Ovary (tissue), 9 donors: ENCODE results near the gene CLIC1. TPM values are rescaled to one million over a fixed set of nuclear protein-coding genes. Genes with fewer than 3 reads are reported as not detected.

Experiments used
- DNase-seq, 5 donors: peaks; one replicate each; pipeline ENCODE4 v3.0.0-alpha.2; 2019 to 2020
- H3K27ac ChIP-seq, 2 donors: fragments of 200-600 bp; one replicate each; pipeline versions ENCODE4 v1.5.1 to v1.8.0; 2019 to 2022
- H3K27me3 ChIP-seq: fragments of 200-600 bp; one replicate; pipeline ENCODE4 v1.8.0; 2022
- H3K36me3 ChIP-seq: fragments of 200-600 bp; sonication (generic); one replicate; pipeline ENCODE4 v1.5.1; 2019
- H3K4me1 ChIP-seq: one replicate; pipeline ENCODE4 v1.8.1; 2013; ENCODE audit warnings: mild to moderate bottlenecking, moderate library complexity; ENCODE audit not compliant: insufficient read depth
- H3K4me3 ChIP-seq: fragments of 200-600 bp; sonication (generic); one replicate; pipeline ENCODE4 v1.5.1; 2017
- H3K9me3 ChIP-seq, 2 donors: fragments of 200-600 bp in 1 of 2; sonication (generic) in 1 of 2; one replicate each; pipeline versions ENCODE4 v1.5.1 to v1.8.1; 2013 to 2019; ENCODE audit warnings: mild to moderate bottlenecking in 1 of 2, moderate library complexity in 1 of 2
- EP300 ChIP-seq: sonication (generic); formaldehyde crosslinking; IDR thresholded peaks from one replicate; pipeline ENCODE4 v1.6.1; 2017; ENCODE audit warnings: antibody characterized with exemption
- POLR2A ChIP-seq: fragments of 450-650 bp; IDR thresholded peaks from one replicate; pipeline ENCODE4 v1.6.1; 2017; ENCODE audit warnings: antibody characterized with exemption, mild to moderate bottlenecking, moderate library complexity
- WGBS, 3 donors: extraction: QIAGEN DNeasy Blood & Tissue Kit in 1 of 3; methylation state at CpG; one replicate each; pipeline versions ENCODE4 v1.1.5 to v1.1.7; 2013 to 2017; 5-methylcytosine and 5-hydroxymethylcytosine counted together
- intact Hi-C, 4 donors: fragments of 100-400 bp; cut with DNase I; formaldehyde crosslinking; loops; one replicate each; pipeline versions ENCODE4 v1.11.0 to v1.15.1; 2022 to 2023
- polyA plus RNA-seq, 2 donors: library from polyadenylated mRNA; stranded (reverse); fragments of 200-250 nt in 1 of 2; fragments of 350-450 nt in 1 of 2; fragmentation: Illumina TruSeq in 1 of 2; extraction: RNeasy Lipid Tissue Mini Kit (QIAGEN cat#74804) in 1 of 2; gene quantifications; one replicate each; pipeline ENCODE4 v1.2.3, GENCODE V29; 2013 to 2014
- total RNA-seq, 7 donors: library from RNA; depleted of rRNA in 2 of 7; stranded (reverse); fragments of >200 nt in 2 of 7; fragmentation: NEBNext Ultra II Directional in 3 of 7; extraction: Animal tissue kit (Norgen Biotek cat#: 25700) in 3 of 7; gene quantifications; one replicate each; pipeline versions ENCODE4 v1.1.0 to v1.2.4, GENCODE V29; 2016 to 2023
- TF ChIP-seq, protein P1 (sequence below), 3 donors: fragments of 450-650 bp in 2 of 3; fragments of 200-600 bp in 1 of 3; IDR thresholded peaks; one replicate each; pipeline versions ENCODE4 v1.5.1 to v1.8.0; 2016 to 2022; ENCODE audit warnings: antibody characterized with exemption in 3 of 3, mild to moderate bottlenecking in 1 of 3
- donor health status: DM: no; HTN: no; CAD: no; lungs with moderate emphysema.
- donor health status: DM: no; HTN: no; CAD: no.
- donor health status: Bipolar disorder and iron deficiency.
- donor health status: DM: yes; HTN: yes; CAD: no.
- donor health status: DM: no; HTN: no; CAD: no.
- donor health status: DM: yes; HTN: yes; CAD: no.

CLIC1 gene
- total and polyA plus RNA-seq, 9 donors, result 128 to 473 (median 185) TPM

- H3K27ac ChIP-seq, result no peak overlapping the region
- no peak overlapping the region for H3K4me3 ChIP-seq
- no peaks in the 10 kb centered on the region for H3K4me1 ChIP-seq
- TF ChIP-seq EP300 (no peak), POLR2A (no peak)
- TF ChIP-seq, protein P1, sequence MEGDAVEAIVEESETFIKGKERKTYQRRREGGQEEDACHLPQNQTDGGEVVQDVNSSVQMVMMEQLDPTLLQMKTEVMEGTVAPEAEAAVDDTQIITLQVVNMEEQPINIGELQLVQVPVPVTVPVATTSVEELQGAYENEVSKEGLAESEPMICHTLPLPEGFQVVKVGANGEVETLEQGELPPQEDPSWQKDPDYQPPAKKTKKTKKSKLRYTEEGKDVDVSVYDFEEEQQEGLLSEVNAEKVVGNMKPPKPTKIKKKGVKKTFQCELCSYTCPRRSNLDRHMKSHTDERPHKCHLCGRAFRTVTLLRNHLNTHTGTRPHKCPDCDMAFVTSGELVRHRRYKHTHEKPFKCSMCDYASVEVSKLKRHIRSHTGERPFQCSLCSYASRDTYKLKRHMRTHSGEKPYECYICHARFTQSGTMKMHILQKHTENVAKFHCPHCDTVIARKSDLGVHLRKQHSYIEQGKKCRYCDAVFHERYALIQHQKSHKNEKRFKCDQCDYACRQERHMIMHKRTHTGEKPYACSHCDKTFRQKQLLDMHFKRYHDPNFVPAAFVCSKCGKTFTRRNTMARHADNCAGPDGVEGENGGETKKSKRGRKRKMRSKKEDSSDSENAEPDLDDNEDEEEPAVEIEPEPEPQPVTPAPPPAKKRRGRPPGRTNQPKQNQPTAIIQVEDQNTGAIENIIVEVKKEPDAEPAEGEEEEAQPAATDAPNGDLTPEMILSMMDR (IDR thresholded peaks at IDR 0.05), result no peak
- H3K36me3 ChIP-seq, result no peaks in the 10 kb centered on the region
- no peaks in the 10 kb centered on the region for H3K9me3 ChIP-seq
- no peaks in the 10 kb centered on the region for H3K27me3 ChIP-seq
- DNase-seq, result no peak
- 68 to 77% (median 72%) methylated on average over 11 of the region's 11 CpGs for WGBS, 3 donors
- intact Hi-C loops, result loop anchor here in 2 of 4 donors (10.0 kb wide), 1 partner anchor 175 kb away; the partner anchor contains the start of gene NEU1 (in 2 of the 2)
Observed at GRCh38 chr6:31689249-31690110, 46.9 kb downstream of the CLIC1 start.

- Histone ChIP-seq H3K9me3 (no peaks in the 10 kb centered on the region), H3K27ac (no peak overlapping the region), H3K27me3 (no peaks in the 10 kb centered on the region), H3K36me3 (no peaks in the 10 kb centered on the region), H3K4me3 (no peak overlapping the region), H3K4me1 (peaks cover 2% of the 10 kb centered on the region)
- WGBS, 3 donors, result 73 to 76% (median 75%) methylated on average over 14 of the region's 14 CpGs
- no peak for DNase-seq
- intact Hi-C loops, result loop anchor here in 2 of 4 donors (10.0 kb wide), 1 partner anchor 177 kb away; the partner anchor contains the start of gene NEU1 (in 2 of the 2)
- no peak for TF ChIP-seq EP300
- no peak for TF ChIP-seq POLR2A
- TF ChIP-seq, protein P1 (IDR thresholded peaks at IDR 0.05), result no peak
Observed at GRCh38 chr6:31687860-31688693, 48.3 kb downstream of the CLIC1 start.

GRCh38 chr6:31687321-31687720, 49.0 kb downstream of the CLIC1 start:
- Histone ChIP-seq H3K36me3 (no peaks in the 10 kb centered on the region), H3K9me3 (no peaks in the 10 kb centered on the region), H3K4me3 (no peak overlapping the region), H3K27ac (no peak overlapping the region), H3K27me3 (no peaks in the 10 kb centered on the region), H3K4me1 (peaks cover 2% of the 10 kb centered on the region)
- TF ChIP-seq POLR2A (no peak), EP300 (no peak)
- TF ChIP-seq, protein P1 (IDR thresholded peaks at IDR 0.05), result no peak
- 78 to 82% (median 80%) methylated on average over 8 of the region's 8 CpGs for WGBS, 3 donors
- no peak for DNase-seq
- intact Hi-C loops, result loop anchor here in 2 of 4 donors (10.0 kb wide), 1 partner anchor 177 kb away; the partner anchor contains the start of gene NEU1 (in 2 of the 2)

GRCh38 chr6:31686483-31686882, 49.8 kb downstream of the CLIC1 start:
- H3K36me3 ChIP-seq, result no peaks in the 10 kb centered on the region
- TF ChIP-seq, protein P1 (IDR thresholded peaks at IDR 0.05), result no peak
- TF ChIP-seq EP300 (no peak), POLR2A (no peak)

More at GRCh38 chr6:31686483-31686882, 49.8 kb downstream of the CLIC1 start:
- Histone ChIP-seq H3K27ac (no peak overlapping the region), H3K9me3 (no peaks in the 10 kb centered on the region), H3K4me1 (peaks cover 2% of the 10 kb centered on the region), H3K27me3 (no peaks in the 10 kb centered on the region), H3K4me3 (no peak overlapping the region)
- intact Hi-C loops, result loop anchor here in 2 of 4 donors (10.0 kb wide), 1 partner anchor 178 kb away; the partner anchor contains the start of gene NEU1 (in 2 of the 2)
- DNase-seq, result no peak
- 74 to 78% (median 78%) methylated on average over 5 of the region's 5 CpGs for WGBS, 3 donors
